22Rv1 (cell line): Measurements from ENCODE around the gene HPS3.

Experiments
- CTCF ChIP-seq: fragments of 450-650 bp; IDR thresholded peaks from 2 replicates; pipeline ENCODE4 v1.5.1; 2017; ENCODE audit warnings: mild to moderate bottlenecking
- ZFX ChIP-seq: fragments of 450-650 bp; IDR thresholded peaks from 2 replicates; pipeline ENCODE4 v1.6.1; 2017; ENCODE audit warnings: antibody characterized with exemption, borderline replicate concordance

GRCh38 chr3:149134575-149134974 lies 5.1 kb downstream of the HPS3 start:
- TF ChIP-seq CTCF: no peak
- TF ChIP-seq ZFX: no peak
